Measurements from ENCODE around the gene ITPK1.

- TF ChIP-seq POLR2A (IDR thresholded peaks at IDR 0.05) = no peak
- no peak for TF ChIP-seq POLR2AphosphoS5 (IDR thresholded peaks at IDR 0.05)
- TF ChIP-seq, protein P1, sequence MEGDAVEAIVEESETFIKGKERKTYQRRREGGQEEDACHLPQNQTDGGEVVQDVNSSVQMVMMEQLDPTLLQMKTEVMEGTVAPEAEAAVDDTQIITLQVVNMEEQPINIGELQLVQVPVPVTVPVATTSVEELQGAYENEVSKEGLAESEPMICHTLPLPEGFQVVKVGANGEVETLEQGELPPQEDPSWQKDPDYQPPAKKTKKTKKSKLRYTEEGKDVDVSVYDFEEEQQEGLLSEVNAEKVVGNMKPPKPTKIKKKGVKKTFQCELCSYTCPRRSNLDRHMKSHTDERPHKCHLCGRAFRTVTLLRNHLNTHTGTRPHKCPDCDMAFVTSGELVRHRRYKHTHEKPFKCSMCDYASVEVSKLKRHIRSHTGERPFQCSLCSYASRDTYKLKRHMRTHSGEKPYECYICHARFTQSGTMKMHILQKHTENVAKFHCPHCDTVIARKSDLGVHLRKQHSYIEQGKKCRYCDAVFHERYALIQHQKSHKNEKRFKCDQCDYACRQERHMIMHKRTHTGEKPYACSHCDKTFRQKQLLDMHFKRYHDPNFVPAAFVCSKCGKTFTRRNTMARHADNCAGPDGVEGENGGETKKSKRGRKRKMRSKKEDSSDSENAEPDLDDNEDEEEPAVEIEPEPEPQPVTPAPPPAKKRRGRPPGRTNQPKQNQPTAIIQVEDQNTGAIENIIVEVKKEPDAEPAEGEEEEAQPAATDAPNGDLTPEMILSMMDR (IDR thresholded peaks at IDR 0.05) = no peak
Measured at GRCh38 chr14:93137864-93138263, 22.1 kb upstream of the ITPK1 start.

All from breast epithelium (tissue), 3 donors.